Astrocyte (in vitro differentiated cells and primary cell): ENCODE measurements around the gene FTO.

Experiments
- CTCF ChIP-seq: IDR thresholded peaks from 2 replicates; pipeline ENCODE4 v1.5.1; 2011; ENCODE audit warnings: low read depth, mild to moderate bottlenecking, inconsistent platforms, low read length, moderate library complexity; ENCODE audit not compliant: insufficient read depth
- EZH2 ChIP-seq: IDR thresholded peaks from 2 replicates; pipeline ENCODE4 v1.6.1; 2012; ENCODE audit warnings: mild to moderate bottlenecking, low read length, inconsistent platforms; ENCODE audit not compliant: insufficient read depth

GRCh38 chr16:53757971-53758609 lies 54.1 kb downstream of the FTO start:
- TF ChIP-seq CTCF (no peak), EZH2 (no peak)
